Activated CD4-positive, alpha-beta T cell treated with anti-CD3 and anti-CD28 coated beads, Interleukin-2, amount 50 U/mL, for 4 hours (primary cell): Measurements from ENCODE around the gene SMLR1.

Source experiments
- DNase-seq, 2 experiments: peaks; one replicate each; pipeline ENCODE4 v3.0.0-alpha.2; 2020

Gene SMLR1

GRCh38 chr6:130852844-130853554 is 25.8 kb downstream of the SMLR1 start:
- no peak for DNase-seq

GRCh38 chr6:130853555-130854183 is 26.5 kb downstream of the SMLR1 start:
- DNase-seq, result no peak

GRCh38 chr6:130858054-130858453 is 30.8 kb downstream of the SMLR1 start:
- DNase-seq, result no peak

GRCh38 chr6:130858498-130859160 is 31.4 kb downstream of the SMLR1 start:
- no peak for DNase-seq

- DNase-seq, result no peak
These were observed 32.1 kb downstream of the SMLR1 start for GRCh38 chr6:130859161-130859867.

- no peak for DNase-seq
These were observed 35.2 kb downstream of the SMLR1 start for GRCh38 chr6:130862370-130862769.

- DNase-seq, result no peak
These were observed 36.4 kb downstream of the SMLR1 start for GRCh38 chr6:130863415-130864230.

GRCh38 chr6:130864344-130864743 is 37.1 kb downstream of the SMLR1 start:
- no peak for DNase-seq

GRCh38 chr6:130865793-130866192 is 38.6 kb downstream of the SMLR1 start:
- no peak for DNase-seq

- DNase-seq, result no peak
These were observed 42.5 kb downstream of the SMLR1 start for GRCh38 chr6:130869681-130870080.

- DNase-seq, result no peak
These were observed 43.1 kb downstream of the SMLR1 start for GRCh38 chr6:130870179-130870880.

GRCh38 chr6:130872250-130873095 is 45.3 kb downstream of the SMLR1 start:
- DNase-seq, result peak; percentile 63 to 68

- DNase-seq, result no peak
These were observed 46.5 kb downstream of the SMLR1 start for GRCh38 chr6:130873746-130874145.

GRCh38 chr6:130879826-130880225 is 52.6 kb downstream of the SMLR1 start:
- no peak for DNase-seq

- DNase-seq, result no peak
These were observed 55.2 kb downstream of the SMLR1 start for GRCh38 chr6:130882370-130882769.

GRCh38 chr6:130885392-130886192 is 58.4 kb downstream of the SMLR1 start:
- peak; percentile 69 to 72 for DNase-seq
